Ramos (cell line): Measurements from ENCODE around the gene RAMP3.

ENCODE experiments used
- in situ Hi-C: fragments of 300-500 bp; cut with MboI; formaldehyde crosslinking; loops from one replicate; pipeline ENCODE4 v1.14.3; 2022; ENCODE audit warnings: low sequenced_read_pairs; ENCODE audit not compliant: unreplicated experiment

The RAMP3 gene

DNA sequence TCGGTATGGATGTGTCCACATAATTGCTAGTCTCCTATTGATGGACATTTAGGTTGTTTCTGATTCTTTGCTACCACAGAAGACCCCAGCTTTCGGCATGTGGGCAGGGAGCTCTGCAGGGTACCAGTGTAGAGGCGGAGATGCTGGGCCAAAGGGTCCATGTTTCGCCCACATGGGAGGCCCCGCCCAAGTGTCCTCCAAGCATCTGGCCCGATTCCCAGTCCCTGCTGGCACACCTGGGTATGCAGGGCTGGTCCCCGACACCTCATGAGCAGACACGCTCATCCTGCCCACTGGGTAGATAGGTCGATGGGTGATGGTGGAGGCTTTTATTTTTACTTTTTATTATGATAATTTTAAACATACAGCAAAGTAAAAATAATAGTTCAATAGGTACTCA, 26.7 kb upstream of the RAMP3 start:
- in situ Hi-C loops = loop anchor here (10.0 kb wide), 3 partner anchors 156 to 536 kb away; partner anchors contain the start of gene MYO1G

- in situ Hi-C loops = loop anchor here (10.0 kb wide), 3 partner anchors 157 to 537 kb away; partner anchors contain the start of gene MYO1G
Observed at GRCh38 chr7:45131891-45132290, 25.7 kb upstream of the RAMP3 start.

DNA sequence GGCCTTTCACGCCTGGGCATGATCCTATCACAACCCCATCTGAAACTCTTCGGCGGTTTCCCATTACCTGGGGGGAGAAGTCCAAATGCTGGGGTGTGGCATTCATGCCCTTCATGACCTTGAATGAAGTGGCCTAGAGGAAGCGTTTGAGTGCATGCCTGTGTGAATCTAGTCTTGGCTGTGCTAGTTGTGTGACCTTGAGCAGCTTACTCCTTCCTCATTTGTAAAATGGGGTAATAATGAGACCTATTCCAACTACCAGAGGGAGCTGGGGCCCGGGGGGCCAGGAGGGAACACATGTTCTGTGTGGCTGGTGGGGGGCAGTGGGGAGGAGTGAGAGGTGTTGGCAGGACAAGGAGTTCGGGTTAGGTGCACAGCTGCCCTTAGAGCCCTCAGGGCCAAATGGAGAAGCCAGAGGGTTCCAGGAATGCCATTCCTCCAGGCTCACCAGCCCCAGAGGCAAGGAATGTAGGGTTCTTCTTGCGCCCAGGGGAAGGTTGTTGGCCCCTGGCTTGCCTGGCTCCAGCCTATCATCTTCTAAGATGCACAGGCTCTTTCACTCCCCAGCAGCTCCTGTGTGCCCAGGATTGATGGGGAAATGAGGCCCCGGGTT, 24.8 kb upstream of the RAMP3 start:
- in situ Hi-C loops = loop anchor here (10.0 kb wide), 3 partner anchors 158 to 538 kb away; partner anchors contain the start of gene MYO1G

- in situ Hi-C loops = loop anchor here (10.0 kb wide), 3 partner anchors 159 to 539 kb away; partner anchors contain the start of gene MYO1G
Observed at GRCh38 chr7:45133352-45133751, 24.2 kb upstream of the RAMP3 start.

GRCh38 chr7:45133877-45134276, 23.7 kb upstream of the RAMP3 start:
- in situ Hi-C loops = loop anchor here (10.0 kb wide), 3 partner anchors 159 to 539 kb away; partner anchors contain the start of gene MYO1G

- in situ Hi-C loops = loop anchor here (10.0 kb wide), 3 partner anchors 162 to 542 kb away; partner anchors contain the start of gene MYO1G
Observed at GRCh38 chr7:45136106-45137060, 21.2 kb upstream of the RAMP3 start.

DNA sequence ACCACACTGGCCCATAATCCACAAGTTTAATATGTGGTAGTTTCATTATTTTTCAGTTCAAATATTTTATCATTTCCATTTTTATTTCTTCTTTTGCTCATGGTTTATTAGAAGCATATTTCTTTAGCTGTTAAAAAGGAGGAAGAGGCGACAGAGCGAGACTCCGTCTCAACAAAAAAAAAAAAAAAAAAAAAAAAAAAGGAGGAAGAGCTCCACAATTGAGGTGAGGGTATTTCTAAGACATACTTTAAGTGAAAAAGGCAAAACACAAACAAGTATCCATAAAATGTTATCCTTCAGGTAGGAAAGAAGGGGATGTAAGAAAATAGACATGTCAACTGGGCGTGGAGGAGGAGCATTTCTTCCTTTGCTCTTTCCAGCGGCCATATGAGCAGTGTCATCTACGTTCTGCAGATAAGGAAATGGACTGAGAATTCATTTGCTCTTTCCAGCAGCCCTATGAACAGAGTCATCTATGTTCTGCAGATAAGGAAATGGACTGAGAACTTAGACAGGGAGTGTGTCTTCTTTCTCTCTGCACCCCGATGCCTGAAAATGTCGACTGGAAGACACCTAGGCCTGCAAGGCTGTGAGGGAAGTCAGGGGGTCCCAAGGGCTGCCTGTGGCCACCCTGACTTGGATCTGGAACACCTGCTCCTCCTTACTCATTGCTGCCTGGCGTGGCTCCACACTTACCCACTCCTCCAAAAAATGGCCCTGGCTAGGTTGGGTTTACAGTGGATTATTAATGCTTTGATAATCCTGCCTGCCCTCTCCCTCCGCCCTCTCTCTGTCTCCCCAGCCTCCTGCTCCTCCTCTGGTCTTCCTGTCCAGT, 18.9 kb upstream of the RAMP3 start:
- in situ Hi-C loops = loop anchor here (10.0 kb wide), 3 partner anchors 164 to 544 kb away; partner anchors contain the start of gene MYO1G

DNA sequence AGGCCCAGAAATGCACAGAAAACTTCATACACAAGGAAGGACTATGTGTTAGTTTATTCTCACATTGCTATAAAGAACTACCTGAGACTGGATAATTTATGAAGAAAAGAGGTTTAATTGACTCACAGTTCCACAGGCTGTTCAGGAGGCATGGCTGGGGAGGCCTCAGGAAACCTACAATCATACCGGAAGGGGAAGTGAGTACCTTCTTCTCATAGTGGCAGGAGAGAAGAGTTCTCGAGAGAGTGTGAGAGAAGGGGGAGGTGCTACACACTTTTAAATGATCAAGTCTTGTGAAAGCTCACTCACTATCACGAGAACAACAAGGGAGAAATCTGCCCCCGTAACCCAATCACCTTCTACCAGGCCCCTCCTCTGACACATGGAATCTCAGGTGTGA, 16.8 kb upstream of the RAMP3 start:
- in situ Hi-C loops = no loop called here

GRCh38 chr7:45143616-45144015, 14.0 kb upstream of the RAMP3 start:
- in situ Hi-C loops = no loop called here

GRCh38 chr7:45145881-45146280, 11.7 kb upstream of the RAMP3 start:
- in situ Hi-C loops = no loop called here

- in situ Hi-C loops = no loop called here
Observed at GRCh38 chr7:45146531-45147379, 10.8 kb upstream of the RAMP3 start.

DNA sequence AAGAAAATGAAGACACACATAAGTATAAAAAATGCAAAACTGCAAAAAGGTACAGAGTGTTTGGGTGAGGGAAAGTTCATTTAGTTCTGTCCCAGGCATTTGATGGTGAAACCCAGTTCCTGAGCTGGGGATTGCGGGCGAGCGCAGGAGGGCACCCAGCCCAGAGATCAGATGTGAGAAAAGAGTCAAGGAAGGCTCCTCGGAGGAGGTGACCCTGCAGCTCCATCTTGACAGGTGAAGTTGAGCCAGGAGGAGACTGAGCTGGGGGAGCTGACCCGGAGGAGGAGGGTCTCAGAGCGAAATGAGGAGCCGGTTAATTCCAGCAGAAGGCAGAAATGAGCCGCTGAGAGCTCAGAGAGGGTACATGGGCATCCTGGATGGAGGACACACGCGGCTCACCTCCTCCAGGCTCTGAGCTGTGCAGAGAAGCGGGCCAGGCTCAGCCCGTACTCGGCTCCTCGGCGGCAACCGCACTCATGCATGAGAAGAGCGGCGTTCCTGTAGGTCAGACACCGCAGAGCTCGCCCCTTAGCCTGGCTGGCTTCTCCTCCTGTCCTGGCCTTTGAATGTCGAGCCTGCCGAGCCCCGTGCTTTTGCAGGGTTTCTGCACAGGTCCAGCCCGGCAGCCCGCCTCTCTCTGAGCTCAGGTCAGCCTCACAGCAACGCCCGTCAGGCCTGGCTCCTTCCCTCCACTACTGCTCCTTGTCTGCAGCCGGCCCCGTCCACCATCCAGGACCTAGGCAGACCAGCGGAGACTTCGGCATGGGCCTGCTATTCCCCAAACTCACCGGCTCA, 9.5 kb upstream of the RAMP3 start:
- in situ Hi-C loops = no loop called here

GRCh38 chr7:45148653-45148973, 9.0 kb upstream of the RAMP3 start:
- in situ Hi-C loops = no loop called here

GRCh38 chr7:45149606-45150005, 8.0 kb upstream of the RAMP3 start:
- in situ Hi-C loops = loop anchor here (5.0 to 10.0 kb wide), 2 partner anchors 103 to 705 kb away; no protein-coding TSS in a partner anchor

- in situ Hi-C loops = loop anchor here (5.0 to 10.0 kb wide), 2 partner anchors 102 to 705 kb away; no protein-coding TSS in a partner anchor
Observed at GRCh38 chr7:45150199-45150598, 7.4 kb upstream of the RAMP3 start.

- in situ Hi-C loops = loop anchor here (5.0 to 10.0 kb wide), 2 partner anchors 101 to 704 kb away; no protein-coding TSS in a partner anchor
Observed at GRCh38 chr7:45151131-45151684, 6.4 kb upstream of the RAMP3 start.

DNA sequence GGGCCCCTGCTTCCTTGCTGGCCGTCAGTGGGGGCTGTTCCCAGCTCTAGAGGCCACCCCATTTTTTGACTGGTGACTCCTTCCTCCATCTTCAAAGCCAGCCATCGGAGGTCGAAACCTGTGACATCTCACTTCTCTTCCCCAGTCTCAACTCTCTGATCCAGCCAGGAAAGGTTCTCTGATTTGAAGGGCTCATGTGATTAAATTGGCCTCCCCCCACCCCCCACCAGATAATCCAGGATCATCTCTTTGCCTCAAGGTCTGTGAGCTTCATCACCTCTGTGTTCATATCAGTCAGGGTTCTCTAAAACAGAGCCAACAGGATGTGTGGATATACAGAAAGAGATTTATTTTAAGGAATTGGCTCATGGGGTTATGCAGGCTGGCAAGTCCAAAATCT, 5.6 kb upstream of the RAMP3 start:
- in situ Hi-C loops = loop anchor here (5.0 to 10.0 kb wide), 2 partner anchors 100 to 703 kb away; no protein-coding TSS in a partner anchor

DNA sequence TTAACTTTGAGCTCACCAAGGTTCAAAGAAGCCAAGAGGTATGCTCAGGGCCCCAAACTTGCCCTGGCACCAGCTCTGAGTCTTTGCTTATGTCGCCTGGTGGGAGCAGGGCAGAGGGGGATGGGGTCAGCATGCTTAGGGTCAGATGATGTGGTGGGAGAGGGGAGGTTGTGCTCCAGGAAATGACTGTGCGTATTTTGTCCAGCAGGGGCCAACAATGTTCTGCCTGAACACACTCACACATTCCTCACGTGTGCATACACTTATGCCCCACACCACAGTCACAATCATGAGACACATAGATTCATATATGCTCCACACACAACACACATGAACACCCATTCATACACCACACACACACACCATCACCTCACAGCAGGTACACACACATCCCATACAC, 4.4 kb upstream of the RAMP3 start:
- in situ Hi-C loops = loop anchor here (5.0 to 10.0 kb wide), 2 partner anchors 99 to 702 kb away; no protein-coding TSS in a partner anchor
